ENCODE results near the gene TMEM184A. TPM values are rescaled to one million over a fixed set of nuclear protein-coding genes. Genes with fewer than 3 reads are reported as not detected.

Gene TMEM184A
- total RNA-seq, 2 donors from 2014 or later, result 4.6 to 5.1 TPM

DNA sequence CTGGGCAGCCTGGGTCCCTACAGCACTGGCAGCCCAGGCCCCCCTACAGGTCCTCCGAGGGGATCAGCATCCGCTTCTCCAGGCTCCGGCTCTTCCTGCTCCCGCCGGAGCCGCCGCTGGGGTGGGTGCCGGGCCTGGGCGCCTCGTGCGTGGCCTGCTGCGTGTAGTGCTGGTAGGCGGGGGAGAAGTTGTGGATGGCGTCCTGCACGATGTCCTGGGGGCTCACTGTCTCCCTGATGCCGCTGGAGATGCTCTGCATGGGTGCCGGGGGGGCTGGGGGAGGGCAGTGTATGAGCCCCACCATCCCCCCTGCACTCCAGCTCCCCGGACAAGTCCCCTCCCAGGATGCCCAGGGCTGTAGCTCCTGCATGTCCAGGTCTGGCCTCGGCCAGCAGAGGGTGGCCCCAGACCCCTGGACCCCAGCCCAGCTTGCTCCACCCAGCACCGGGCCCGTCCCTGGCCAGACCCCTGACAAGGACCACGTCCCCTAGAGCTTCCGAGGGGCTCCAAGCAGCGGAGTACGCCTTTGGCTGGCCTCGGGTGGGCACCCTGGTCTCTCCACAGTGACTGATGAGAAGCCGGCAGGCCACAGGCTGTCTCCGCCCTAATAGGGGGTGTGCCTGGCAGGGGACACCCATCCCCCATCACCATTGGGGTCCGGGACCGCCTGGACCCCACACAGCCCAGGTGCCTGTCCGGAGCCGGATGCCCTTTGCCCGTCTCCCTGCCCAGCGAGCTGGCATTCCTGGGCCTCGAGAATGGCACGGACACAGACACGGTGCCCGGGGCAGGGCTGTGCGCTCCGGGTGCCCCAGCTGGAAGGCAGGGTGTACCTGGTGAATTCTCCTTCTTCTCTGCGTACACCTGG lies 8.9 kb downstream of the TMEM184A start:
- H3K9me3 ChIP-seq (ENCODE audit: control insufficient read depth, low read length), result no peaks in the 10 kb centered on the region
- H3K36me3 Mint-ChIP-seq (ENCODE audit: low read depth), result no peaks in the 10 kb centered on the region
- no peak for DNase-seq
- no peaks in the 10 kb centered on the region for H3K36me3 ChIP-seq (ENCODE audit: control insufficient read depth, insufficient read depth, low read length)
- no peak overlapping the region for H3K4me3 Mint-ChIP-seq
- no peak overlapping the region for H3K9ac ChIP-seq (ENCODE audit: extremely low read depth, low read length, poor library complexity, severe bottlenecking)
- no peaks in the 10 kb centered on the region for H3K4me1 Mint-ChIP-seq
- 91 to 93% methylated on average over 20 to 41 of the region's 41 CpGs for WGBS, 2 experiments (ENCODE audit: insufficient coverage in 1 of 2, insufficient read length in 1 of 2)
- no peak overlapping the region for H3K27ac Mint-ChIP-seq
- H3K4me1 ChIP-seq (ENCODE audit: control insufficient read depth, insufficient read depth, low read length), result no peaks in the 10 kb centered on the region
- H3K4me3 ChIP-seq (ENCODE audit: low read length), result no peak overlapping the region
- H3K9me3 Mint-ChIP-seq, result no peaks in the 10 kb centered on the region
- TF ChIP-seq, protein P1, sequence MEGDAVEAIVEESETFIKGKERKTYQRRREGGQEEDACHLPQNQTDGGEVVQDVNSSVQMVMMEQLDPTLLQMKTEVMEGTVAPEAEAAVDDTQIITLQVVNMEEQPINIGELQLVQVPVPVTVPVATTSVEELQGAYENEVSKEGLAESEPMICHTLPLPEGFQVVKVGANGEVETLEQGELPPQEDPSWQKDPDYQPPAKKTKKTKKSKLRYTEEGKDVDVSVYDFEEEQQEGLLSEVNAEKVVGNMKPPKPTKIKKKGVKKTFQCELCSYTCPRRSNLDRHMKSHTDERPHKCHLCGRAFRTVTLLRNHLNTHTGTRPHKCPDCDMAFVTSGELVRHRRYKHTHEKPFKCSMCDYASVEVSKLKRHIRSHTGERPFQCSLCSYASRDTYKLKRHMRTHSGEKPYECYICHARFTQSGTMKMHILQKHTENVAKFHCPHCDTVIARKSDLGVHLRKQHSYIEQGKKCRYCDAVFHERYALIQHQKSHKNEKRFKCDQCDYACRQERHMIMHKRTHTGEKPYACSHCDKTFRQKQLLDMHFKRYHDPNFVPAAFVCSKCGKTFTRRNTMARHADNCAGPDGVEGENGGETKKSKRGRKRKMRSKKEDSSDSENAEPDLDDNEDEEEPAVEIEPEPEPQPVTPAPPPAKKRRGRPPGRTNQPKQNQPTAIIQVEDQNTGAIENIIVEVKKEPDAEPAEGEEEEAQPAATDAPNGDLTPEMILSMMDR (conservative IDR thresholded peaks at IDR 0.05), result no peak
- no peaks in the 10 kb centered on the region for H3K27me3 ChIP-seq (ENCODE audit: control insufficient read depth, insufficient read depth, low read length, poor library complexity, severe bottlenecking)
- H3K27ac ChIP-seq (ENCODE audit: low read depth, low read length), result no peak overlapping the region
- H3K27me3 Mint-ChIP-seq (ENCODE audit: insufficient read depth), result no peaks in the 10 kb centered on the region

DNA sequence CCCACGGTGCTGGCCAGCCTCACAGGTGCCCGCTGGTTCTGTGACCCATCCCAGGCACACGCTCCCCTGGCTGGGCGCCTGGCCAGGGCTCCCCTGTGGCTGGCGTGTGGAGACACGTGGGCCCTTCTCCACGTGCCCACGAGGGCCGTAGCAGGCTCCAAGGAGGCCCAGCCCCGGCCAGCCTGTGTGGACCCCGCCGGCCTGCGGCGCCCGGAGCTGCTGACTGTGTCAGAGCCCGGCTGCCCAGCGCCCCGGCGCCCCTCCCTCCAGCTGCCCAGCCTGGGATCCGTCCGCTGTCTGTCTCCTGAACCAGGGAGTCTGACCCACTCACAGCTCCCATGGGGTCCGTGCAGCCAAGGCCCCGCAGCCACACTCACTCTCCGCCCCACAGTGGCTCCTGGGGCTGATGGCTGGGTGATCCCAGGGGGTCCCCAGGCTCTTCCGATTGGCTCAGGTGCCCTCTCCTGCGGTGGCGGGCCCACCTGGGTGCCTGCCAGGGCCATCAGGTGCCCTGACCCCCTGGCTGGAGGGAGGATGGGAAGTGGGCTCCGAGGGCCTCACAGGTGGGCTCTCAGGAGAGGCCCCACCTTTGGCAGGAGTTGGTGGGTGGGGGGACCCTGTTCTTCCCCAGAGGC lies 9.6 kb downstream of the TMEM184A start:
- DNase-seq, result no peak
- Mint-ChIP-seq H3K36me3 (ENCODE audit: low read depth) (no peaks in the 10 kb centered on the region), H3K4me3 (no peak overlapping the region), H3K27me3 (ENCODE audit: insufficient read depth) (no peaks in the 10 kb centered on the region), H3K4me1 (no peaks in the 10 kb centered on the region), H3K27ac (no peak overlapping the region), H3K9me3 (no peaks in the 10 kb centered on the region)
- no peaks in the 10 kb centered on the region for H3K36me3 ChIP-seq (ENCODE audit: control insufficient read depth, insufficient read depth, low read length)
- TF ChIP-seq, protein P1 (conservative IDR thresholded peaks at IDR 0.05), result no peak
- H3K9me3 ChIP-seq (ENCODE audit: control insufficient read depth, low read length), result no peaks in the 10 kb centered on the region
- H3K27me3 ChIP-seq (ENCODE audit: control insufficient read depth, insufficient read depth, low read length, poor library complexity, severe bottlenecking), result no peaks in the 10 kb centered on the region
- no peak overlapping the region for H3K9ac ChIP-seq (ENCODE audit: extremely low read depth, low read length, poor library complexity, severe bottlenecking)
- no peaks in the 10 kb centered on the region for H3K4me1 ChIP-seq (ENCODE audit: control insufficient read depth, insufficient read depth, low read length)
- 93 to 97% methylated on average over 8 to 28 of the region's 28 CpGs for WGBS, 2 experiments (ENCODE audit: insufficient coverage in 1 of 2, insufficient read length in 1 of 2)
- H3K27ac ChIP-seq (ENCODE audit: low read depth, low read length), result no peak overlapping the region
- H3K4me3 ChIP-seq (ENCODE audit: low read length), result no peak overlapping the region

DNA sequence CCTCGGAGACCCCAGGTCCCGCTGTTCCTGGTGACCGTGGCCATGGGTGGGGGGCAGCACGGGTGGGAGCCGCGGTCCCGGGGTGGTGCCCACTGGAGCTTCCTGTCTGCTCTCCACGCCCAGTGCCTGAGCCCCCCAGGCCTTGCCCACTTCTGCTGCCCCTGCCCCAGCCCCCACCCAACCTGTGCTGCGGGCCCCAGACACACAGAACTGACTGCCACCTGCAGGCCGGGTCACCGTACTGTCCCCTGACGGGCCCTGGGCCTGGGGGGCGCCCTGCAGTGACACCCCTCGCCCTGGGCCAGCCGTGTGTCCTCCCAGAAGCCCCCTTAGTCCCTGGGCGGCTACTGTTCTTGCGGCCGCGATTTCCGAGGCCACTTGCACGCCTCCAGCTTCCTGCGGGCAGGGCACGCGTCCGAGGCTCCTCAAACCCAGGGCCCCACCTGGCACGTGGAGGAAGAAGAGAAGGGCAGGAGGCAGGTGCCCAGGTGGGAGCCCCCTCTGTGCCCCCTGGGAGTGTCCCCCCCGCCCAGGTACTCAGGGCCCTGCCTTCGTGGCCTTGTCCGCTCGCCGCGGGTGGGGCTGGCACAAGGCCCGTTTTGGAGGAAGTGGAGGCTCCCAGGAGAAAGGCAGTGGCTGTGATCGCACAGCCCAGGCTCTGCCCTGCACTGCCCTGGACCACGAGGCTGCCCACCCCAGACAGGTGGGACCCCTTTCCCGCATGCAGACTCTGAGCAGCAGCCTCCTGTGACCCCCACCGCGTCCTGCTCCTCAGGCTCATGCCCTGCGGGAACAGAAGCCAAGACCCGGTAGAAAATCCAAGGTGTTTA lies 10.4 kb downstream of the TMEM184A start:
- H3K36me3 Mint-ChIP-seq (ENCODE audit: low read depth), result peaks cover 2% of the 10 kb centered on the region
- H3K4me1 Mint-ChIP-seq, result no peaks in the 10 kb centered on the region
- H3K9me3 Mint-ChIP-seq, result no peaks in the 10 kb centered on the region
- Histone ChIP-seq H3K9ac (ENCODE audit: extremely low read depth, low read length, poor library complexity, severe bottlenecking) (no peak overlapping the region), H3K4me1 (ENCODE audit: control insufficient read depth, insufficient read depth, low read length) (no peaks in the 10 kb centered on the region), H3K9me3 (ENCODE audit: control insufficient read depth, low read length) (no peaks in the 10 kb centered on the region), H3K4me3 (ENCODE audit: low read length) (no peak overlapping the region), H3K27ac (ENCODE audit: low read depth, low read length) (no peak overlapping the region), H3K36me3 (ENCODE audit: control insufficient read depth, insufficient read depth, low read length) (no peaks in the 10 kb centered on the region), H3K27me3 (ENCODE audit: control insufficient read depth, insufficient read depth, low read length, poor library complexity, severe bottlenecking) (no peaks in the 10 kb centered on the region)
- H3K27me3 Mint-ChIP-seq (ENCODE audit: insufficient read depth), result no peaks in the 10 kb centered on the region
- H3K4me3 Mint-ChIP-seq, result no peak overlapping the region
- TF ChIP-seq, protein P1 (conservative IDR thresholded peaks at IDR 0.05), result no peak
- H3K27ac Mint-ChIP-seq, result no peak overlapping the region
- no peak for DNase-seq
- 91 to 96% methylated on average over 23 to 40 of the region's 40 CpGs for WGBS, 2 experiments (ENCODE audit: insufficient coverage in 1 of 2, insufficient read length in 1 of 2)
